Measurements from ENCODE around the gene C11orf21.

DNA sequence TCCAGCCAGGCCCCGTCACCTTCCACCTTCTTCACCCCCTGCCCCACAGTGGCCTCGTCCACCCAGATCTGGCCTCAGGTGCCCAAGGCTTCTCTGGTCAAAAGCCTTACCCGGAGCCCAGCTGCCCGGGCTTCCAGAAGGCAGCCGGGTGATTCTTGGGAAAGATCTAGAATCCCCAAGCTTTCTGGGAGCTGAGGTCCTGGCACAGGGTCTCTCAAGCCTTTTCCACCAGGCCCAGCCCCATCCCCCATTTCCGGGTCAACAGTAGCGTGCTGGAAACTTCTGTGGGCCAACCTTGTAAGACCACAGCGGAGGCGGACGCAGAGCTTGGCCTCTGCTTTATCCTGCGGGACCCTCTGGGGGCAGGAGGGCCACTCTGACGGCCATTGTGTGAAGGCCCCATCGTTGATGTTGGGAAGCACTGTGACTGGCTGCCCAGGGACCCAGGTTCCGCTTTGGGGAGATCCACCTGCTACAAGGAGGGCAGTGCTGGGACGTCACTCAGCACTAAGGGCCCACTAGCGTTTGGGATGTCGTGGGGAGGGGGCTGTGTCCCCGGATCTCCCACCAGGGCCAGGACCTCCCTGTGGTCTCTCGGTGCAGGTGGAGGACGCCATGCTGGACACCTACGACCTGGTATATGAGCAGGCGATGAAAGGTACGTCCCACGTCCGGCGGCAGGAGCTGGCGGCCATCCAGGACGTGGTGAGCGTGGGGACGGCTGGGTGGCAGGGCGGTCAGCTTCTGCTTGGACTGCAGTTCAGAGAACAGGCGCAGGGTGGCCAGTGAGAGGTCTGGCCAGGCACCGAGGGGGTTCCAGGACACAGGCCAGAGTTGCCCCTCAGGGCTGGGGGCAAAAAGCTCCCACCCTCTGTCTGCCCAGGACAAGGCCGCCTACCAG lies 11.6 kb upstream of the C11orf21 start:
- TF ChIP-seq, protein P1, sequence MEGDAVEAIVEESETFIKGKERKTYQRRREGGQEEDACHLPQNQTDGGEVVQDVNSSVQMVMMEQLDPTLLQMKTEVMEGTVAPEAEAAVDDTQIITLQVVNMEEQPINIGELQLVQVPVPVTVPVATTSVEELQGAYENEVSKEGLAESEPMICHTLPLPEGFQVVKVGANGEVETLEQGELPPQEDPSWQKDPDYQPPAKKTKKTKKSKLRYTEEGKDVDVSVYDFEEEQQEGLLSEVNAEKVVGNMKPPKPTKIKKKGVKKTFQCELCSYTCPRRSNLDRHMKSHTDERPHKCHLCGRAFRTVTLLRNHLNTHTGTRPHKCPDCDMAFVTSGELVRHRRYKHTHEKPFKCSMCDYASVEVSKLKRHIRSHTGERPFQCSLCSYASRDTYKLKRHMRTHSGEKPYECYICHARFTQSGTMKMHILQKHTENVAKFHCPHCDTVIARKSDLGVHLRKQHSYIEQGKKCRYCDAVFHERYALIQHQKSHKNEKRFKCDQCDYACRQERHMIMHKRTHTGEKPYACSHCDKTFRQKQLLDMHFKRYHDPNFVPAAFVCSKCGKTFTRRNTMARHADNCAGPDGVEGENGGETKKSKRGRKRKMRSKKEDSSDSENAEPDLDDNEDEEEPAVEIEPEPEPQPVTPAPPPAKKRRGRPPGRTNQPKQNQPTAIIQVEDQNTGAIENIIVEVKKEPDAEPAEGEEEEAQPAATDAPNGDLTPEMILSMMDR (IDR thresholded peaks at IDR 0.05) = no peak
- TF ChIP-seq POLR2A (IDR thresholded peaks at IDR 0.05) = no peak
